Measurements from ENCODE around the gene NIPSNAP2. TPM values are rescaled to one million over a fixed set of nuclear protein-coding genes. Genes with fewer than 3 reads are reported as not detected.

The NIPSNAP2 gene
- total RNA-seq = 51.3 and 58.1 TPM in 2 replicates

DNA sequence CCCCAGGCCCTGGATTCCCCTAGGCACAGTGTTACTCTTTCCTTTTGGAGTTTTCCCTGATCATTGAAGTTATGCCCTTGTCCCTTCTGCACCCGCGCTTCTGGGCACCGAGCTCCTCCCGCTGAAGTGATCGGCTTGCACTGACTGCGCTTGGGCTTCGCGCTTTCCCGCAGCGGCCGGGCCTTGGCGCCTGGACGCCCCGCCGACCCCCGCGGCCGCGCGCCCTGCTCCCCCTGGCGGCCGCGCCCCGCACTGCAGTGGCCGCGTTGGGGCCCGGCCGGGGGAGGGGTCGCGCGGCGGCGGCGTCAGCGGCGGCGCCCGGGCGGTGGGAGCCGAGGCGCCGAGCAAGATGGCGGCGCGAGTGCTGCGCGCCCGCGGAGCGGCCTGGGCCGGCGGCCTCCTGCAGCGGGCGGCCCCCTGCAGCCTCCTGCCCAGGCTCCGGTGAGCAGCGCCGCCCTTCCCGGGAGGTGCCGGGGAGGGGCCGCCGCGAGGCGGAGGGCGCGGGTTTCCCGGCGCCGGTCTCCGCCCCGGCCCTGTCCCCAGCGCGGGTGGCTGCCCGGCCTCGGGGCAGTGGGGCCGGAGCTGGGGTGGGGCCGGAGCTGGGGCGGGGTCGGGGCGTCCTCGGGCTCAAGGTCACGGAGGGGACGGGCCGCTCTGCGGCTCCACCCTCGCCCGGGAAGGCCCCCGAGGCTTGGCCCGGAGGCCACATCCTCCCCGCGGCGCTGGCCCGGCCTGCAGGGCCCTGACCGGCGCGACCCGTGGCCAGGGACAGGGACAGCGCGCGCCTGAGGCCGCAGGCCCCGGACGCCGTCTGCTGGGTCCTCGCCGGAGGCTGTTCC is at the start of gene NIPSNAP2:
TSS of gene NIPSNAP2 (plus strand) at position 325 of the 839 bp plus-strand sequence. CDS start at position 350, 25 bp downstream.

DNA sequence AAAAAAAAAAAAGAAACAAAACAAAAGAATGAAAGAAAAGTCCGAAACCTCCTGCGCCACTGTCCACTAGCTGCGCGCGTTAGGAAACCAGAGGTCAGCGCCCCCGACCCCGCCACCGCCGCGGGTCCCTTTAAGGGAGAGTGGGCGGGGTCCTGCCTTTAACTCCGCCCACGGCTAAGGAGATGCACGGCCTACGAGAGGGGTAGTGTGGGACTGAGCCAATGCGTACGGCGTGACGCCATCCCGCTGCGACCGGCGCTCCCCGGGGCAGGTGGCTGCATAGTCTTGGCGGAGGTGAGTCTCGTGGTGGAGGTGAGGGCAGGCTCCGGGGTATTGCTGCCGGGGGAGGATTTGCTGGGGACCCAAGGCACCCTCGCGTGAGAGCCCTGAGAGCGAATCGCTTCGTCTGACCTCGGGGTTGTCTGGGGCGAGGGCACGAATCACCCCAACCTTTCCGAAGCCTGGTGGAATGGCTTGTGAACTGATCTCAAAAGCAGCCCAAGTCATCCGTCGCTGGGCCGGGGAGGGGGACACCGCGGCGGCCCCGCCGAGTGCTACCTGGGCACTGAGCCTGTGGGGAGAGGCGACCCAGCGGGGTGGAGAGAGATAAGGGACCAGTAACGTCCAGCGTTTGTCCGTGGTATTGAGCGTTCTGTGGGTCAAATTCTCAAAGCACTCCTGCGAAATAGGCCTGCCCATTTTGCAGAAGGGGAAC is 12.6 kb upstream of the NIPSNAP2 start, which contains the start of gene MRPS17:
TSS of gene MRPS17 (plus strand) at position 241 of the 715 bp plus-strand sequence. CDS start 1,319 bp downstream, outside the sequence.

Other genes with a start within 250 kb of the NIPSNAP2 start
- gene SEPTIN14, start 101.8 kb upstream of the NIPSNAP2 start, total RNA-seq = not detected in 2 replicates
- 1.2 and 2.5 TPM in 2 replicates for gene ZNF713, start 77.1 kb upstream of the NIPSNAP2 start, total RNA-seq
- 7.5 and 11.9 TPM in 2 replicates for gene MRPS17, start 12.7 kb upstream of the NIPSNAP2 start, total RNA-seq
- gene PSPH, start 86.9 kb downstream of the NIPSNAP2 start, total RNA-seq = 134 and 148 TPM in 2 replicates
- 164 and 201 TPM in 2 replicates for gene CCT6A, start 87.2 kb downstream of the NIPSNAP2 start, total RNA-seq
- gene SUMF2, start 99.7 kb downstream of the NIPSNAP2 start, total RNA-seq = 192 and 263 TPM in 2 replicates
- 0.29 TPM in 1 of 2 replicates, not detected in the other for gene PHKG1, start 128.4 kb downstream of the NIPSNAP2 start, total RNA-seq
- gene CHCHD2, start 141.9 kb downstream of the NIPSNAP2 start, total RNA-seq = 564 and 615 TPM in 2 replicates
- not detected in 2 replicates for gene NUPR2, start 151.8 kb downstream of the NIPSNAP2 start, total RNA-seq